GM12891 (cell line): ENCODE data around the gene GGT1.

Source experiments
- PAX5 ChIP-seq: IDR thresholded peaks from 2 replicates; pipeline ENCODE4 v1.6.1; 2011; ENCODE audit warnings: low read length, moderate library complexity, mild to moderate bottlenecking; ENCODE audit not compliant: insufficient read depth, severe bottlenecking
- POLR2A ChIP-seq: IDR thresholded peaks from 2 replicates; pipeline ENCODE4 v1.6.1; 2011; ENCODE audit warnings: low read depth, low read length, control low read depth
- POLR2AphosphoS5 ChIP-seq: IDR thresholded peaks from 2 replicates; pipeline ENCODE4 v1.6.1; 2011; ENCODE audit warnings: low read depth, low read length, control low read depth
- POU2F2 ChIP-seq: IDR thresholded peaks from 2 replicates; pipeline ENCODE4 v1.6.1; 2011; ENCODE audit warnings: low read depth, mild to moderate bottlenecking, control low read depth, low read length, moderate library complexity
- SPI1 ChIP-seq: IDR thresholded peaks from 2 replicates; pipeline ENCODE4 v1.6.1; 2011; ENCODE audit warnings: low read depth, low read length, control low read depth
- TAF1 ChIP-seq: IDR thresholded peaks from 2 replicates; pipeline ENCODE4 v1.6.1; 2011; ENCODE audit warnings: low read depth, low read length, control low read depth

DNA sequence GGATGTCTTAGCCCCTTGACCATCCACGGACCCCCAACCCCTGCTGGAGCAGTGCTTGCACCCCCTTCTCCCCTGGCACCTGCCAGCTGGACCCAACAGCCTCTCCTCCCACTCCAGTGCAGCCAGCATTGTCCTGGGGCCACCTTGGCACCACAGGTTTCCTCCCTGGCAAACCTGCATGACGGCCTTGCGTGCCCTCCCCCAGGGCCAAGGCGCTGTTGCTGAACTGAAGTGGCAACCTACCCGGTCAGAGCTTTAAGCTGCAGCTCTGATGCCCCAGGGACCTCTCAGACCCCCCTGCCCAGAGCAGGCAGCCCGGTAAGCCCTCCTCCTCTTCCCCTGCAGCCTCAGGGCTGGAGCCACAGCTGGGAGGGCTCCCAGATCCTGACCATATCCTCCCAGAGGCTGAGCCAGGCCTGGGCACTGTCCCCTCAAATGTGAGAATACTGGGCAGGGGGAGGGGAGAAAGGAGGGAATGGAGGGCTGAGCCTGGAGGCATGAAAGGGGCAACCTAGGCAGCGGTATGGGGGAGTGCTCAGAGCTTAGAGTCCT lies 8.3 kb upstream of the GGT1 start:
- TF ChIP-seq POLR2A (no peak), POLR2AphosphoS5 (no peak), SPI1 (no peak), TAF1 (no peak), POU2F2 (no peak), PAX5 (no peak)
